Activated CD8-positive, alpha-beta memory T cell treated with anti-CD3 and anti-CD28 coated beads, Interleukin-2, amount 50 U/mL, for 4 hours (primary cell): ENCODE data around the gene PHEX.
"Not testable (repeated sequence)": the region's sequence is repeated elsewhere in the genome, so short reads cannot be mapped to it uniquely, and the experiment has no call there.

Experiments
- DNase-seq: peaks from one replicate; pipeline ENCODE4 v3.0.0-alpha.2; 2020

The PHEX gene

GRCh38 chrX:22272613-22273012, 240.5 kb downstream of the PHEX start, which contains the start of gene CBLL2:
TSS of gene CBLL2 (plus strand) at chrX:22272913. CDS start at chrX:22272992, 79 bp downstream.
- no peak for DNase-seq

- DNase-seq, result no peak
These were observed 241.7 kb downstream of the PHEX start for GRCh38 chrX:22273714-22274317.

- no peak for DNase-seq
These were observed 244.7 kb downstream of the PHEX start for GRCh38 chrX:22276781-22277180.

GRCh38 chrX:22278375-22278774, 246.2 kb downstream of the PHEX start:
- DNase-seq, result no peak

- DNase-seq, result not testable (repeated sequence)
These were observed 257.1 kb downstream of the PHEX start for GRCh38 chrX:22289209-22289608.

- DNase-seq, result no peak
These were observed 264.7 kb downstream of the PHEX start for GRCh38 chrX:22296871-22297270.

- DNase-seq, result no peak
These were observed 268.0 kb downstream of the PHEX start for GRCh38 chrX:22300130-22300529.
